ENCODE data around the gene NPW.

GRCh38 chr16:2057438-2057837 lies 37.9 kb downstream of the NPW start:
- TF ChIP-seq POLR2A (IDR thresholded peaks at IDR 0.05) (no peak), CTCF (IDR thresholded peaks at IDR 0.05) (no peak)
